GM18870 (cell line): ENCODE results near the gene ESR1.
"Not testable (repeated sequence)": the region's sequence is repeated elsewhere in the genome, so short reads cannot be mapped to it uniquely, and the experiment has no call there.

Source experiments
- ATAC-seq: cut with Tn5 transposase; IDR thresholded peaks from one replicate; pipeline ENCODE4 v1.9.1; 2021; ENCODE audit warnings: moderate library complexity; ENCODE audit not compliant: unreplicated experiment

The ESR1 gene

GRCh38 chr6:152049502-152049901 lies 242.0 kb downstream of the ESR1 start:
- no peak for ATAC-seq

GRCh38 chr6:152050451-152051195 lies 243.1 kb downstream of the ESR1 start:
- ATAC-seq, result no peak

GRCh38 chr6:152052061-152052460 lies 244.6 kb downstream of the ESR1 start:
- ATAC-seq, result no peak

DNA sequence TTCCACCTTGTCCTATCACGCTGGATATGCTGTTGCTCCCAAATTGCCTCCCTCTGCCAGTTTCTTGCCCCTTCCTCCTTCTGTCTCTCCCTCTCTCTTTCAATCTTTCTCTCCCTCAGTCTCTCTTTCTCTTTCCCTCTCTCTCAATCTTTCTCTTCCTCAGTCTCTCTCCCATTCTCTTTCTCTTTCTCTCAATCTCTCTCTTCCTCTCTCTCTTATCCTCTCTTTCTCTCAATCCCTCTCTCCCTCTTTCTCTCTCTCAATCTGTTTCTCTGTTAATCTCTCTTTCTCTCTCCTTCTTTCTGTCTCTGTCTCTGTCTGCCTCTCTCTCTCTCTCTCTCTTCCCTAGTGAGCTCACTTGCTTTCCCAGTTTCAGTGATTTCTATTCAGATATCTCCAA lies 245.8 kb downstream of the ESR1 start:
- ATAC-seq, result no peak

- no peak for ATAC-seq
These were observed 247.0 kb downstream of the ESR1 start for GRCh38 chr6:152054441-152054840.

GRCh38 chr6:152055517-152055916 lies 248.0 kb downstream of the ESR1 start:
- no peak for ATAC-seq

DNA sequence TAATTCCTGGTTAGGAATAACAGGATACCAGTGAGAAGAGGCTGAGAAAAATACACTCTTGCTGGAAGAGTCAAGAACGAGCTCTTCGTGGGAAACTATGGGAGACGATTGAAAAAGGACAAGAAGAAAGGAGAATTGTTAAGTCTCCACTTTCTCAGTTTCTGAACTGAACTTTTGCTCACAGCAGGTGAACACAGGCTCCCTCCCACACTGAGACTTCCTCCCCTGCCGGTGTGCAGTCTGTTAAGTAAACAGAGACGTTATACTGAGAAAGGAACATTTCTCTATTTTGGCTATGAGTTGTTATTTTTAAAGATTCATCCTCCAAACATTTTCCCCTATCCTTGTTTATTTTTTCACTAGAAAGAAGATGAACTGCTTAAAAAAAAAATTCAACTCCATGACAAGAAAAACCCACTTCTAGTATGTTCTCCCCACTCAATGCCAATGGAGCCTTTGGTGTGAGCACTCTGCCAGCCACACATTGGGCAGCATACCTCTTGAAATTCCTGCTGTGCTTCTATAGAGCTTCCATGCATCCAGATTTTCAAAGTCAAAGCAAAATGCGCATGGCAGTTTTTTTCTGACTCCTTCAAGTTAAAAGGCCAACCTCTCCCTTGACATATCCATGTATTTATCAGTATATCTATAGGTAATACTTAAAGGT lies 250.5 kb downstream of the ESR1 start:
- no peak for ATAC-seq

DNA sequence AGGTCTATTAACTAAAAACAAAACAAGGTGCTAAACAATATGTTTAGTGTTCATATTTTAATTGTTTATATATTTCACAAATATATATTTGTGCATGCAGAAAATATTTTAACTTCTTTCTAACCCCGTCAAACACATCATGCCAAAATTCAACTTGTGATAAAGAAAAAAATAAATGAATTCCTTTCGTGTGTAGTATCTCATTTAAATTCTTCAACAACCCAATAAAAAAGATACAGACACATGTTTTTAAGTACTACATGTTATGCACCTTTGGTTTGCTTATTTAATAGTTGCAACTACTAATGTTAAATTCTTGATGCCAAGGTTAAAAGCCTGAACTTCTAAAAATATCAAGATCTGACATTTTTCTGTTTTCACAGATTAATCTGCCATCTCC lies 252.4 kb downstream of the ESR1 start:
- no peak for ATAC-seq

GRCh38 chr6:152062476-152062875 lies 255.0 kb downstream of the ESR1 start:
- no peak for ATAC-seq

GRCh38 chr6:152063170-152063921 lies 255.9 kb downstream of the ESR1 start:
- no peak for ATAC-seq

DNA sequence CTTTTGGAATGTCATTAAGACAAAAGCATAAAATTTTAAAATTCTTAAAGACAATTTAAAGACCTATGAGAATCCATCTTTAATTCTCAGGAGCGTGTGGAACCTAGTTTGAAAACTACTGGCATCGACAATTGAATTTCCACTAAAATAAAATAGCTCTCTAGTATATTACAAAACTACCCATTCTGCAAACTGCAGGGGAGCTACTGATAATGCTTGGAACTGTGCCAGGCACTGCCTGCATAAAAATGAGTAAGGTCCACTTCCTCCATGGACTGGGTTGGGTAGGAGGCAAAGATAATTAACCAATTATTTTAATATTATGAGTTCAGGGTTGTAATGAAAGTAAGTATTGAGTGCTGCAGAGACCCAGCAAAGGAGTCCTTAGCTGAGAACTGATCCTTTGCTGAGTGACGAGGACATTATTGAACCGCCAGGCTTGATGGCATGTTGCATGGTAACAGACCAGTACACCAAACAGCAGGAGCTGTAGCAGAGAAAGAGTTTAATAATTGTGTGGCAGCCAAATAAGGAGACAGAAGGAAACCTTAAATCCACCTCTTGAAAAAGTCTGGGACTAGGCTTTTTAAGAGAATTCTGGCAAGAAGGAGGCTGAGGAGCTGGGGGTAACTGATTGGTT lies 261.3 kb downstream of the ESR1 start:
- no peak for ATAC-seq

GRCh38 chr6:152070556-152070955 lies 263.1 kb downstream of the ESR1 start:
- no peak for ATAC-seq

DNA sequence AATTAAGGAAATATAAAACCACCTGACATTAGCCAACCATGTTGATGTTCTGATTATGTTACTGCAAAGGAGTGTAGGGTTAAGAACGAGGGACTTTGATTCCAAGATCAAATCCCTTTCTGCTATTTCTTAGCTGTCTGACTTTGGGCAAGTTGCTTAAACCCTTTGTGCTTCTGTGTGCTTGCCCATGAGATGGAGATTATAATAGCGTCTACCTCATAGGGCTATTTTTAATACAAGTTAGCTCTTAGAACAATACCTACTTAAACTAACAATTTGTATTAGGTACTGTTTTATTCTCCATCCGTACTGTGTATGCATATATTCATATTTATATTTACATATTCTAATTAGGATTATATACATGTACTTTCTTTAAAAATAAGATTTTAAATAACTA lies 263.8 kb downstream of the ESR1 start:
- ATAC-seq, result no peak

DNA sequence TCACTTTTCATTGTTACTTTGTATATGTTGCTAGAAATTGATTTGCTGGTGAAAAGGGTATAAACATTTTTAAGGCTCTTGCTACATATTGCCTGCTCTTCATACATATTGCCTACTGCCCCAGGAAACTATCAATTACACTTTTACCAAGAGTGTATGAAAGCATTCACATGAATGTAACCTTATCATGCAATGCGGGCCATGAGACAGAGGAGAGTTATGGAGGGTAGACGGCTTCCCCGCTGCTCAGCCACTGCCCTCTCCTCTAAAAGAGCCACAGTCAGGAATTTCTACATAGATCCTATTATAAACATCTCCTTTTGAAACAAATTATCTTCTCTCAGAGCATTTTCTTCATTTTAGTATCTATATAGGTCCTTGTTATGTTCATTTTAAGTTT lies 264.4 kb downstream of the ESR1 start:
- ATAC-seq, result no peak

GRCh38 chr6:152076242-152076641 lies 268.8 kb downstream of the ESR1 start:
- ATAC-seq, result not testable (repeated sequence)

- ATAC-seq, result no peak
These were observed 270.5 kb downstream of the ESR1 start for GRCh38 chr6:152078001-152078400.

- ATAC-seq, result no peak
These were observed 271.3 kb downstream of the ESR1 start for GRCh38 chr6:152078804-152079203.

GRCh38 chr6:152085451-152085921 lies 278.0 kb downstream of the ESR1 start:
- no peak for ATAC-seq

GRCh38 chr6:152086223-152086873 lies 278.9 kb downstream of the ESR1 start:
- ATAC-seq, result no peak

DNA sequence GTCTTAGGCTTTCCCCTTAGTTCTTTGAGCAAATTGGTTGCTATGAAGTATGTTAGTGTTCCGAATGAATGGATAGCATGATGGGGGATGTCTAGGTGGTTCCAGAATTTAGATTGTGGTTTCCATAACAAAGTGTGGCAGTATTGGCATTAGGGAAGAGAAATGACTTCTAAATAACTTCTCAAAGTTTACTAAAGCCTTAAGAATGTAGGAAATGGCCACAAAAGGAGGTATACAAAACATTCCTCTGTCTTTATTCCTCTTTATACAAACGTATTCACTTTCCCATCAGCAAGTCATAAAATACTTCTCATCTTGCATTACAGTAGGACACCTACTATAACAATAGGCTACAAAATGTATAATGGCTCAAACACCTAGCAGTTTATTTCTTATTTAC lies 279.6 kb downstream of the ESR1 start:
- ATAC-seq, result no peak

- no peak for ATAC-seq
These were observed 280.2 kb downstream of the ESR1 start for GRCh38 chr6:152087701-152088100.
